Vagina (tissue), 2 donors: Measurements from ENCODE around the gene UBASH3B. TPM values are rescaled to one million over a fixed set of nuclear protein-coding genes. Genes with fewer than 3 reads are reported as not detected.

Source experiments
- DNase-seq, 2 donors: peaks; one replicate each; pipeline ENCODE4 v3.0.0-alpha.2; 2017; ENCODE audit errors: extremely low spot score in 2 of 2
- H3K27ac ChIP-seq: fragments of 200-600 bp; sonication (generic); one replicate; pipeline ENCODE4 v1.5.1; 2019
- H3K27me3 ChIP-seq: fragments of 200-600 bp; sonication (generic); one replicate; pipeline ENCODE4 v1.5.1; 2019
- H3K36me3 ChIP-seq, 2 donors: fragments of 200-600 bp; sonication (generic); one replicate each; pipeline ENCODE4 v1.5.1; 2017 to 2019
- H3K4me1 ChIP-seq: fragments of 200-600 bp; sonication (generic); one replicate; pipeline ENCODE4 v1.5.1; 2019
- H3K4me3 ChIP-seq, 2 donors: fragments of 200-600 bp; sonication (generic); 1 replicate in 1 of 2; 2 replicates in 1 of 2; pipeline ENCODE4 v1.5.1; 2016 to 2019
- H3K9me3 ChIP-seq: fragments of 200-600 bp; sonication (generic); one replicate; pipeline ENCODE4 v1.5.1; 2019
- CTCF ChIP-seq, 3 experiments: fragments of 450-650 bp in 2 of 3; fragments of 200-600 bp in 1 of 3; sonication (generic) in 1 of 3; IDR thresholded peaks; one replicate each; pipeline ENCODE4 v1.5.1; 2017 to 2019; ENCODE audit warnings: antibody characterized with exemption in 3 of 3, mild to moderate bottlenecking in 2 of 3, moderate library complexity in 2 of 3
- POLR2A ChIP-seq, 2 donors: fragments of 450-650 bp; IDR thresholded peaks; one replicate each; pipeline ENCODE4 v1.6.1; 2017; ENCODE audit warnings: antibody characterized with exemption in 2 of 2, mild to moderate bottlenecking in 2 of 2, moderate library complexity in 2 of 2
- POLR2AphosphoS5 ChIP-seq, 2 donors: sonication (generic); formaldehyde crosslinking; IDR thresholded peaks; one replicate each; pipeline ENCODE4 v1.9.0; 2017; ENCODE audit warnings: antibody characterized with exemption in 2 of 2, mild to moderate bottlenecking in 2 of 2, low read depth in 1 of 2; ENCODE audit not compliant: insufficient read depth in 1 of 2
- intact Hi-C: fragments of 100-400 bp; cut with DNase I; formaldehyde crosslinking; loops from one replicate; pipeline ENCODE4 v1.15.1; 2023
- total RNA-seq: library from RNA; depleted of rRNA; stranded (reverse); fragments of >200 nt; gene quantifications from one replicate; pipeline ENCODE4 v1.2.3, GENCODE V29; 2016

The UBASH3B gene
- total RNA-seq, 1 donor from 2014 or later: 2.2 TPM

- no peaks in the 10 kb centered on the region for H3K4me1 ChIP-seq
- no peak overlapping the region for H3K27ac ChIP-seq
- H3K9me3 ChIP-seq: no peaks in the 10 kb centered on the region
- H3K4me3 ChIP-seq: no peak overlapping the region
- H3K27me3 ChIP-seq: no peaks in the 10 kb centered on the region
- DNase-seq: no peak
- no peaks in the 10 kb centered on the region for H3K36me3 ChIP-seq
- intact Hi-C loops: loop anchor here (10.0 kb wide), 1 partner anchor 57 kb away; no protein-coding TSS in a partner anchor
- TF ChIP-seq CTCF (IDR thresholded peaks at IDR 0.05) (no peak), POLR2AphosphoS5 (IDR thresholded peaks at IDR 0.05; ENCODE audit: insufficient read depth in 1 of 2, low read depth in 1 of 2) (no peak), POLR2A (IDR thresholded peaks at IDR 0.05) (no peak)
Observed at GRCh38 chr11:122851366-122851966, 195.9 kb downstream of the UBASH3B start.

- TF ChIP-seq POLR2AphosphoS5 (IDR thresholded peaks at IDR 0.05; ENCODE audit: insufficient read depth in 1 of 2, low read depth in 1 of 2) (no peak), CTCF (IDR thresholded peaks at IDR 0.05) (no peak), POLR2A (IDR thresholded peaks at IDR 0.05) (no peak)
- H3K4me1 ChIP-seq: no peaks in the 10 kb centered on the region
- intact Hi-C loops: loop anchor here (10.0 kb wide), 1 partner anchor 57 kb away; no protein-coding TSS in a partner anchor
- H3K4me3 ChIP-seq: no peak overlapping the region
- H3K36me3 ChIP-seq: no peaks in the 10 kb centered on the region
- no peak for DNase-seq
- H3K27me3 ChIP-seq: no peaks in the 10 kb centered on the region
- no peaks in the 10 kb centered on the region for H3K9me3 ChIP-seq
- H3K27ac ChIP-seq: no peak overlapping the region
Observed at GRCh38 chr11:122852074-122852795, 196.7 kb downstream of the UBASH3B start.

- Histone ChIP-seq H3K4me3 (no peak overlapping the region), H3K9me3 (no peaks in the 10 kb centered on the region), H3K36me3 (no peaks in the 10 kb centered on the region), H3K27me3 (no peaks in the 10 kb centered on the region), H3K4me1 (no peaks in the 10 kb centered on the region), H3K27ac (no peak overlapping the region)
- no peak for DNase-seq
- no peak for TF ChIP-seq CTCF (IDR thresholded peaks at IDR 0.05)
- TF ChIP-seq POLR2AphosphoS5 (IDR thresholded peaks at IDR 0.05; ENCODE audit: insufficient read depth in 1 of 2, low read depth in 1 of 2): no peak
- no peak for TF ChIP-seq POLR2A (IDR thresholded peaks at IDR 0.05)
- intact Hi-C loops: loop anchor here (10.0 kb wide), 1 partner anchor 58 kb away; no protein-coding TSS in a partner anchor
Observed at GRCh38 chr11:122852796-122853160, 197.3 kb downstream of the UBASH3B start.

GRCh38 chr11:122853261-122853660 lies 197.7 kb downstream of the UBASH3B start:
- no peak overlapping the region for H3K27ac ChIP-seq

More at GRCh38 chr11:122853261-122853660, 197.7 kb downstream of the UBASH3B start:
- H3K27me3 ChIP-seq: no peaks in the 10 kb centered on the region
- H3K4me3 ChIP-seq: no peak overlapping the region
- no peak for TF ChIP-seq POLR2A (IDR thresholded peaks at IDR 0.05)
- no peak for TF ChIP-seq POLR2AphosphoS5 (IDR thresholded peaks at IDR 0.05; ENCODE audit: insufficient read depth in 1 of 2, low read depth in 1 of 2)
- TF ChIP-seq CTCF (IDR thresholded peaks at IDR 0.05): no peak
- H3K9me3 ChIP-seq: no peaks in the 10 kb centered on the region
- H3K4me1 ChIP-seq: no peaks in the 10 kb centered on the region
- intact Hi-C loops: loop anchor here (10.0 kb wide), 1 partner anchor 58 kb away; no protein-coding TSS in a partner anchor
- no peak for DNase-seq
- no peaks in the 10 kb centered on the region for H3K36me3 ChIP-seq
